Measurements from ENCODE around the gene HHATL. TPM values are rescaled to one million over a fixed set of nuclear protein-coding genes. Genes with fewer than 3 reads are reported as not detected.

The HHATL gene
- total and polyA plus RNA-seq, 4 donors, result 0.17 TPM; not detected in 3

GRCh38 chr3:42731476-42732195 is 29.0 kb upstream of the HHATL start:
- H3K4me1 ChIP-seq (ENCODE audit: control insufficient read depth in 4 of 4, insufficient read depth in 4 of 4, low read length in 3 of 4), result no peaks in the 10 kb centered on the region
- peak; percentile 10 for DNase-seq (ENCODE audit: low spot score)
- no peaks in the 10 kb centered on the region for H3K36me3 ChIP-seq (ENCODE audit: control insufficient read depth in 4 of 4, insufficient read depth in 3 of 4, low read depth in 1 of 4, low read length in 3 of 4)
- no peak for TF ChIP-seq SP1 (IDR thresholded peaks at IDR 0.05)
- TF ChIP-seq ZBTB33 (IDR thresholded peaks at IDR 0.05), result no peak
- TF ChIP-seq GABPA (IDR thresholded peaks at IDR 0.05 in 1 of 2, conservative IDR thresholded peaks at IDR 0.05 in 1 of 2), result no peak
- TF ChIP-seq FOXA2 (IDR thresholded peaks at IDR 0.05), result no peak
- TF ChIP-seq TAF1 (conservative IDR thresholded peaks at IDR 0.05), result no peak
- no peak for TF ChIP-seq REST (IDR thresholded peaks at IDR 0.05)
- no peak for TF ChIP-seq FOXA1 (IDR thresholded peaks at IDR 0.05)
- no peak for TF ChIP-seq NR2F2 (IDR thresholded peaks at IDR 0.05)
- no peak for TF ChIP-seq RXRA (IDR thresholded peaks at IDR 0.05)
- no peak for TF ChIP-seq JUND (IDR thresholded peaks at IDR 0.05)
- no peak for TF ChIP-seq MAX (IDR thresholded peaks at IDR 0.05)
- no peak for TF ChIP-seq EGR1 (IDR thresholded peaks at IDR 0.05; ENCODE audit: low read depth in 2 of 2)
- H3K27me3 ChIP-seq (ENCODE audit: control insufficient read depth in 4 of 4, insufficient read depth in 4 of 4, low read length in 3 of 4), result no peaks in the 10 kb centered on the region
- no peak overlapping the region for H3K9ac ChIP-seq (ENCODE audit: low read depth in 1 of 2, low read length in 2 of 2)
- WGBS, result 92% methylated on average over 6 of the region's 6 CpGs
- no peak overlapping the region for H3K4me3 ChIP-seq (ENCODE audit: low read depth in 1 of 3, low read length in 3 of 3)
- no peaks in the 10 kb centered on the region for H3K9me3 ChIP-seq (ENCODE audit: control insufficient read depth in 4 of 4, low read length in 3 of 4)
- H3K27ac ChIP-seq (ENCODE audit: low read depth in 1 of 2, low read length in 2 of 2), result no peak overlapping the region

- Histone ChIP-seq H3K9ac (ENCODE audit: low read depth in 1 of 2, low read length in 2 of 2) (no peak overlapping the region), H3K27ac (ENCODE audit: low read depth in 1 of 2, low read length in 2 of 2) (no peak overlapping the region), H3K27me3 (ENCODE audit: control insufficient read depth in 4 of 4, insufficient read depth in 4 of 4, low read length in 3 of 4) (no peaks in the 10 kb centered on the region), H3K4me3 (ENCODE audit: low read depth in 1 of 3, low read length in 3 of 3) (no peak overlapping the region), H3K9me3 (ENCODE audit: control insufficient read depth in 4 of 4, low read length in 3 of 4) (no peaks in the 10 kb centered on the region), H3K36me3 (ENCODE audit: control insufficient read depth in 4 of 4, insufficient read depth in 3 of 4, low read depth in 1 of 4, low read length in 3 of 4) (no peaks in the 10 kb centered on the region), H3K4me1 (ENCODE audit: control insufficient read depth in 4 of 4, insufficient read depth in 4 of 4, low read length in 3 of 4) (no peaks in the 10 kb centered on the region)
- WGBS, result 96% methylated on average over 3 of the region's 3 CpGs
- no peak for DNase-seq (ENCODE audit: low spot score)
- TF ChIP-seq REST (IDR thresholded peaks at IDR 0.05), result no peak
- TF ChIP-seq GABPA (IDR thresholded peaks at IDR 0.05 in 1 of 2, conservative IDR thresholded peaks at IDR 0.05 in 1 of 2), result no peak
- no peak for TF ChIP-seq SP1 (IDR thresholded peaks at IDR 0.05)
- no peak for TF ChIP-seq JUND (IDR thresholded peaks at IDR 0.05)
- no peak for TF ChIP-seq ATF3 (IDR thresholded peaks at IDR 0.05)
- no peak for TF ChIP-seq CTCF (IDR thresholded peaks at IDR 0.05; ENCODE audit: low read depth, low read length, missing input control)
- TF ChIP-seq ZBTB33 (IDR thresholded peaks at IDR 0.05), result no peak
- TF ChIP-seq HNF4G (IDR thresholded peaks at IDR 0.05), result no peak
- no peak for TF ChIP-seq NR2F2 (IDR thresholded peaks at IDR 0.05)
- TF ChIP-seq HNF4A (conservative IDR thresholded peaks at IDR 0.05), result no peak
- no peak for TF ChIP-seq RXRA (IDR thresholded peaks at IDR 0.05)
Measured at GRCh38 chr3:42730706-42731420, 28.3 kb upstream of the HHATL start.

All from liver (tissue), 9 donors.